Astrocyte of the cerebellum (primary cell): Measurements from ENCODE around the gene PPIL1.

Experiments
- DNase-seq: peaks from one replicate; pipeline ENCODE4 v3.0.0-alpha.2; 2011; ENCODE audit warnings: low read depth
- H3K4me3 ChIP-seq: 2 replicates; pipeline ENCODE4 v1.5.1; 2011; ENCODE audit warnings: mild to moderate bottlenecking, low read depth, low read length, moderate library complexity
- CTCF ChIP-seq: IDR thresholded peaks from 2 replicates; pipeline ENCODE4 v1.5.1; 2012; ENCODE audit warnings: low read length, low read depth, moderate library complexity, mild to moderate bottlenecking; ENCODE audit errors: missing control alignments
- in situ Hi-C: cut with HindIII; loops from 2 replicates; pipeline ENCODE4 v1.10.0; 2017; ENCODE audit warnings: low sequenced_read_pairs

Gene PPIL1

GRCh38 chr6:36820700-36821580, 53.7 kb downstream of the PPIL1 start:
- no peak overlapping the region for H3K4me3 ChIP-seq
- DNase-seq, result no peak
- no peak for TF ChIP-seq CTCF
- in situ Hi-C loops, result no loop called here

- in situ Hi-C loops, result no loop called here
- no peak for TF ChIP-seq CTCF
- no peak overlapping the region for H3K4me3 ChIP-seq
- DNase-seq, result no peak
Observed at GRCh38 chr6:36818756-36819155, 55.8 kb downstream of the PPIL1 start.

DNA sequence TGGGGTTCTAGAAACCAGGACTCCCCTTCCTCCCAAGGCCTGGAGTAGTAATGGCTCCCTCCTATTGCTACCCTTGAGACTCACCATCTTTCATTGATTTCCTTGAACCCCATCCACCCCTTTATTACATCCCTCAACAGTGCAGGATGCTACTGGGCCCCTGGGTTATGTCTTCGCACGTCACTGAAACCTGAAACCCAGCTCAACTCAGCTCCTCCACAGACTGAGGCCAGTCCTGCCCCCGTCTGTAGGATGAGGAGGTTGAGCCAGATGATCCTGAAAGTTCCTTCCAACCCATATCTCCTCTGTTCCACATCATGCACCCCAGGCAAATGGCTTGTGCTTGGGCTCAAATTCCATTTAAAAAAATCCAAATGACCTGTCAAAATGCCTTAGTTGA, 56.8 kb downstream of the PPIL1 start:
- in situ Hi-C loops, result no loop called here
- DNase-seq, result no peak
- TF ChIP-seq CTCF, result no peak
- H3K4me3 ChIP-seq, result no peak overlapping the region

- in situ Hi-C loops, result no loop called here
- no peak for DNase-seq
- no peak overlapping the region for H3K4me3 ChIP-seq
- no peak for TF ChIP-seq CTCF
Observed at GRCh38 chr6:36817176-36817817, 57.3 kb downstream of the PPIL1 start.

- DNase-seq, result no peak
- no peak for TF ChIP-seq CTCF
- in situ Hi-C loops, result no loop called here
- no peak overlapping the region for H3K4me3 ChIP-seq
Observed at GRCh38 chr6:36815962-36816735, 58.5 kb downstream of the PPIL1 start.

DNA sequence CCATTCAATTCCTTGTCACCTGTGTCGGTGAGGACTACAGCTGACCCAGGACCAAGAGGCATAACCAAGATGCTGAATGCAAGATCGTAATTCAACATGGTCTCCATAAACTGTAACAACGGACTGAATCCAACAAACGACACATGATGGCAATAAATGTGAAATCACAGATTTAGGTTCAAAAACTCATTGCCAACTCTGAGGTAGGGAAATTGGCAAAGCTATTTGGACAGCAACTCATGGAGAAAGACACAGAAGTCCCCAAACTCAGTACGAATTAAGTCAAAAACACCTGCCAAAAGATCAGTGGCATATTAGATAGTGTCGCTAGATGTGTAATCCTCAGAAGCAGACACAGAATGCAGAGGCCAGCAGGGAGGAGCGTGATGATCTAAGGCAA, 60.4 kb downstream of the PPIL1 start:
- in situ Hi-C loops, result loop anchor here (5.0 kb wide), 2 partner anchors 57 to 93 kb away; no protein-coding TSS in a partner anchor
- H3K4me3 ChIP-seq, result no peak overlapping the region
- no peak for TF ChIP-seq CTCF
- no peak for DNase-seq
